ENCODE results near the gene NEK10. TPM values are rescaled to one million over a fixed set of nuclear protein-coding genes. Genes with fewer than 3 reads are reported as not detected.
"Not testable (repeated sequence)": the region's sequence is repeated elsewhere in the genome, so short reads cannot be mapped to it uniquely, and the experiment has no call there.

The NEK10 gene
- total RNA-seq, 1 experiment from 2014 or later, result 0.34 TPM

DNA sequence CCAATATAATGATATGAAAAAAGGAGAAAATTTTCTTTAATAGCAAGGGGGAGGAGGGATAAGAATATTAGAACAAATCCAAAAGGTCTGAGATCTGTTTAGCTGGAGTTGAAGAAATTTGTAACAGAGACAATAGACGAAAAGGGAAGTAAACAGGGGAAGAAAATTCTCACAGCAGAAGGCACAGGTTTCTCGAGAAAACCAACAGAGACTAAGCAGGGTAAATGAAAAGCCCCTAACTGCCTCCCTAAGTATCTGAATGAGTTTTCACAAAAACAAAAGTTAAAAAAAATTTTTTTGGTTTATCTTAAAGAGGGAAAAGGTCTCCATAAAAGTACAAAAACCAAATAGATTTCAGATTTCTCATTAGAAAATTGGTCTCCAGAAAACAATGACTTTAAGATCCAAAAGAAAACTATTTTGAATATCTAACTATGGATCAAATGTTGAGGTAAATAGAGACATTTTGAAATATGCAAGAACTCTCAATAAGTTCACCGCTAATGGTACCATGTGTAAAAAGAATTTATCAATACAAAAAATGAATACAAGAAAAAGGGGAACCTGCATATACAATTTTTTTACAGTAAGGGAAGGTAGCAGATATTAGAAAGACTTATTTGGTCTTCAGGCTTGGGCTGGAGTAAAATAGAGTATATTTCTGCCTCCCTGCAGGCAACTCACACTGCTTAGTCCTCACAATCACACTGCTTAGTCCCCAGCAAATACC is 23.9 kb upstream of the NEK10 start:
- ChIA-PET CTCF (no interaction called here), POLR2A (ENCODE audit: low non-redundant PET) (no interaction called here)
- H3K4me3 ChIP-seq (ENCODE audit: low read depth, low read length, poor library complexity, severe bottlenecking), result no peak overlapping the region
- H3K36me3 ChIP-seq (ENCODE audit: insufficient read depth, low read length, poor library complexity, severe bottlenecking), result no peaks in the 10 kb centered on the region
- no peaks in the 10 kb centered on the region for H3K4me1 ChIP-seq (ENCODE audit: insufficient read depth, low read length, poor library complexity, severe bottlenecking)
- DNase-seq (ENCODE audit: low spot score), result no peak
- no peak for TF ChIP-seq EZH2 (IDR thresholded peaks at IDR 0.05; ENCODE audit: borderline replicate concordance, low read depth, low read length, poor library complexity, severe bottlenecking)
- TF ChIP-seq, protein P1, sequence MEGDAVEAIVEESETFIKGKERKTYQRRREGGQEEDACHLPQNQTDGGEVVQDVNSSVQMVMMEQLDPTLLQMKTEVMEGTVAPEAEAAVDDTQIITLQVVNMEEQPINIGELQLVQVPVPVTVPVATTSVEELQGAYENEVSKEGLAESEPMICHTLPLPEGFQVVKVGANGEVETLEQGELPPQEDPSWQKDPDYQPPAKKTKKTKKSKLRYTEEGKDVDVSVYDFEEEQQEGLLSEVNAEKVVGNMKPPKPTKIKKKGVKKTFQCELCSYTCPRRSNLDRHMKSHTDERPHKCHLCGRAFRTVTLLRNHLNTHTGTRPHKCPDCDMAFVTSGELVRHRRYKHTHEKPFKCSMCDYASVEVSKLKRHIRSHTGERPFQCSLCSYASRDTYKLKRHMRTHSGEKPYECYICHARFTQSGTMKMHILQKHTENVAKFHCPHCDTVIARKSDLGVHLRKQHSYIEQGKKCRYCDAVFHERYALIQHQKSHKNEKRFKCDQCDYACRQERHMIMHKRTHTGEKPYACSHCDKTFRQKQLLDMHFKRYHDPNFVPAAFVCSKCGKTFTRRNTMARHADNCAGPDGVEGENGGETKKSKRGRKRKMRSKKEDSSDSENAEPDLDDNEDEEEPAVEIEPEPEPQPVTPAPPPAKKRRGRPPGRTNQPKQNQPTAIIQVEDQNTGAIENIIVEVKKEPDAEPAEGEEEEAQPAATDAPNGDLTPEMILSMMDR (conservative IDR thresholded peaks at IDR 0.05; ENCODE audit: low read depth, low read length), result no peak
- no peak overlapping the region for H3K27ac ChIP-seq (ENCODE audit: low read depth, low read length, poor library complexity, severe bottlenecking)
- no peaks in the 10 kb centered on the region for H3K27me3 ChIP-seq (replicated peaks; ENCODE audit: insufficient read depth, low read depth, low read length, poor library complexity)
- BruUV-seq (replicated peaks), result no TSS peak
- intact Hi-C loops (cut with micrococcal nuclease; ENCODE audit: unreplicated experiment), result no loop called here
- no peaks in the 10 kb centered on the region for H3K9me3 ChIP-seq (ENCODE audit: low read depth, low read length, poor library complexity, severe bottlenecking)

GRCh38 chr3:27392414-27392813 is 23.2 kb upstream of the NEK10 start:
- intact Hi-C loops (cut with micrococcal nuclease; ENCODE audit: unreplicated experiment); DNase-seq (ENCODE audit: low spot score); H3K4me1 ChIP-seq (ENCODE audit: insufficient read depth, low read length, poor library complexity, severe bottlenecking); H3K4me3 ChIP-seq (ENCODE audit: low read depth, low read length, poor library complexity, severe bottlenecking); POLR2A ChIA-PET (ENCODE audit: low non-redundant PET); CTCF ChIA-PET; H3K9me3 ChIP-seq (ENCODE audit: low read depth, low read length, poor library complexity, severe bottlenecking); H3K36me3 ChIP-seq (ENCODE audit: insufficient read depth, low read length, poor library complexity, severe bottlenecking); H3K27ac ChIP-seq (ENCODE audit: low read depth, low read length, poor library complexity, severe bottlenecking); BruUV-seq (replicated peaks); H3K27me3 ChIP-seq (replicated peaks; ENCODE audit: insufficient read depth, low read depth, low read length, poor library complexity): not testable (repeated sequence)

GRCh38 chr3:27391796-27392195 is 22.6 kb upstream of the NEK10 start:
- H3K4me1 ChIP-seq (ENCODE audit: insufficient read depth, low read length, poor library complexity, severe bottlenecking), result no peaks in the 10 kb centered on the region
- intact Hi-C loops (cut with micrococcal nuclease; ENCODE audit: unreplicated experiment), result no loop called here
- TF ChIP-seq EZH2 (IDR thresholded peaks at IDR 0.05; ENCODE audit: borderline replicate concordance, low read depth, low read length, poor library complexity, severe bottlenecking), result no peak
- TF ChIP-seq, protein P1 (conservative IDR thresholded peaks at IDR 0.05; ENCODE audit: low read depth, low read length), result no peak
- ChIA-PET CTCF (no interaction called here), POLR2A (ENCODE audit: low non-redundant PET) (no interaction called here)
- H3K36me3 ChIP-seq (ENCODE audit: insufficient read depth, low read length, poor library complexity, severe bottlenecking), result no peaks in the 10 kb centered on the region
- no peaks in the 10 kb centered on the region for H3K9me3 ChIP-seq (ENCODE audit: low read depth, low read length, poor library complexity, severe bottlenecking)
- no peak overlapping the region for H3K27ac ChIP-seq (ENCODE audit: low read depth, low read length, poor library complexity, severe bottlenecking)
- no peaks in the 10 kb centered on the region for H3K27me3 ChIP-seq (replicated peaks; ENCODE audit: insufficient read depth, low read depth, low read length, poor library complexity)
- no peak for DNase-seq (ENCODE audit: low spot score)
- H3K4me3 ChIP-seq (ENCODE audit: low read depth, low read length, poor library complexity, severe bottlenecking), result no peak overlapping the region
- BruUV-seq (replicated peaks), result no TSS peak

DNA sequence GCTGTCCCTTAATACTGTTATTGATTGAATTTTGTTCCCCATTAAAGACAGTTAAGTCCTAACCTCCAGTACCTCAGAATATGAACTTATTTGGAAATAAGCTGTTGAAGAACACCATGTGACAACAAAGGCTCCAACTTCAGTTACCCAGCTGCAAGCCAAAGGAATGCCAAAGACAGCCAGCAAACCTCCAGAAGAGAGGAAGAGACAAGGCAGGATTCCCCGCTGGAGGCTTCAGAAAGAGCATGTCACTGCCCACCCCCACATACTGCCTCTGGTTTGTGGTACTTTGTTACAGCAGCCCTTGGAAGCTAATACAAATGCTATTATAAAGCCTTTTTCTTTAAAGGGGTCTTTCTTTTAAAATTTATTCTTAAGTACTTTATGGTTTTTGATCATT is 18.4 kb upstream of the NEK10 start:
- TF ChIP-seq, protein P1 (conservative IDR thresholded peaks at IDR 0.05; ENCODE audit: low read depth, low read length), result no peak
- no peak for TF ChIP-seq EZH2 (IDR thresholded peaks at IDR 0.05; ENCODE audit: borderline replicate concordance, low read depth, low read length, poor library complexity, severe bottlenecking)
- no TSS peak for BruUV-seq (replicated peaks)
- ChIA-PET CTCF (no interaction called here), POLR2A (ENCODE audit: low non-redundant PET) (no interaction called here)
- no peaks in the 10 kb centered on the region for H3K4me1 ChIP-seq (ENCODE audit: insufficient read depth, low read length, poor library complexity, severe bottlenecking)
- H3K9me3 ChIP-seq (ENCODE audit: low read depth, low read length, poor library complexity, severe bottlenecking), result no peaks in the 10 kb centered on the region
- H3K27me3 ChIP-seq (replicated peaks; ENCODE audit: insufficient read depth, low read depth, low read length, poor library complexity), result no peaks in the 10 kb centered on the region
- H3K27ac ChIP-seq (ENCODE audit: low read depth, low read length, poor library complexity, severe bottlenecking), result no peak overlapping the region
- intact Hi-C loops (cut with micrococcal nuclease; ENCODE audit: unreplicated experiment), result no loop called here
- no peak for DNase-seq (ENCODE audit: low spot score)
- peaks cover 5% of the 10 kb centered on the region for H3K36me3 ChIP-seq (ENCODE audit: insufficient read depth, low read length, poor library complexity, severe bottlenecking)
- no peak overlapping the region for H3K4me3 ChIP-seq (ENCODE audit: low read depth, low read length, poor library complexity, severe bottlenecking)
